ENCODE results near the gene LRRC45.

DNA sequence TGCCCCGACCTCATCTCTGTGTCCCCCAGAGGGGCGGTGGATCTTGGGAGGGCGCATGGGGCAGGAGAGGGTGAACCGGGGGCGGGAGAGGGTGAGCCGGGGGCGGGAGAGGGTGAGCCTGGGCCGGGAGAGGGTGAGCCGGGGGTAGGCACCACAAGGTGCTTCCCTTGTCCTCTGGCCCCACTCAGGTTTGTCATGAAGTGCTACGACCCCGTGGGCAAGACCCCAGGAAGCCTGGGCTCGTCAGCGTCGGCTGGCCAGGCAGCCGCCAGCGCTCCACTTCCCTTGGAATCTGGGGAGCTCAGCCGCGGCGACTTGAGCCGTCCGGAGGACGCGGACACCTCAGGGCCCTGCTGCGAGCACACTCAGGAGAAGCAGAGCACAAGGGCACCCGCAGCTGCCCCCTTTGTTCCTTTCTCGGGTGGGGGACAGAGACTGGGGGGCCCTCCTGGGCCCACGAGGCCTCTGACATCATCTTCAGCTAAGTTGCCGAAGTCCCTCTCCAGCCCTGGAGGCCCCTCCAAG, 26.8 kb upstream of the LRRC45 start:
- TF ChIP-seq, protein P1, sequence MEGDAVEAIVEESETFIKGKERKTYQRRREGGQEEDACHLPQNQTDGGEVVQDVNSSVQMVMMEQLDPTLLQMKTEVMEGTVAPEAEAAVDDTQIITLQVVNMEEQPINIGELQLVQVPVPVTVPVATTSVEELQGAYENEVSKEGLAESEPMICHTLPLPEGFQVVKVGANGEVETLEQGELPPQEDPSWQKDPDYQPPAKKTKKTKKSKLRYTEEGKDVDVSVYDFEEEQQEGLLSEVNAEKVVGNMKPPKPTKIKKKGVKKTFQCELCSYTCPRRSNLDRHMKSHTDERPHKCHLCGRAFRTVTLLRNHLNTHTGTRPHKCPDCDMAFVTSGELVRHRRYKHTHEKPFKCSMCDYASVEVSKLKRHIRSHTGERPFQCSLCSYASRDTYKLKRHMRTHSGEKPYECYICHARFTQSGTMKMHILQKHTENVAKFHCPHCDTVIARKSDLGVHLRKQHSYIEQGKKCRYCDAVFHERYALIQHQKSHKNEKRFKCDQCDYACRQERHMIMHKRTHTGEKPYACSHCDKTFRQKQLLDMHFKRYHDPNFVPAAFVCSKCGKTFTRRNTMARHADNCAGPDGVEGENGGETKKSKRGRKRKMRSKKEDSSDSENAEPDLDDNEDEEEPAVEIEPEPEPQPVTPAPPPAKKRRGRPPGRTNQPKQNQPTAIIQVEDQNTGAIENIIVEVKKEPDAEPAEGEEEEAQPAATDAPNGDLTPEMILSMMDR (conservative IDR thresholded peaks at IDR 0.05; ENCODE audit: low read depth, low read length), result no peak
- TF ChIP-seq, protein P2, sequence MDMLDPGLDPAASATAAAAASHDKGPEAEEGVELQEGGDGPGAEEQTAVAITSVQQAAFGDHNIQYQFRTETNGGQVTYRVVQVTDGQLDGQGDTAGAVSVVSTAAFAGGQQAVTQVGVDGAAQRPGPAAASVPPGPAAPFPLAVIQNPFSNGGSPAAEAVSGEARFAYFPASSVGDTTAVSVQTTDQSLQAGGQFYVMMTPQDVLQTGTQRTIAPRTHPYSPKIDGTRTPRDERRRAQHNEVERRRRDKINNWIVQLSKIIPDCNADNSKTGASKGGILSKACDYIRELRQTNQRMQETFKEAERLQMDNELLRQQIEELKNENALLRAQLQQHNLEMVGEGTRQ (IDR thresholded peaks at IDR 0.05; ENCODE audit: low read depth, low read length), result no peak
- no peak for TF ChIP-seq RAD21 (IDR thresholded peaks at IDR 0.05; ENCODE audit: low read length)
- no peak for TF ChIP-seq POLR2A (IDR thresholded peaks at IDR 0.05; ENCODE audit: low read depth, low read length)
- no peak for TF ChIP-seq CEBPB (IDR thresholded peaks at IDR 0.05; ENCODE audit: low read depth, low read length)
- no peak for TF ChIP-seq FOS (IDR thresholded peaks at IDR 0.05; ENCODE audit: low read depth, low read length)
- no peak for TF ChIP-seq SMC3 (IDR thresholded peaks at IDR 0.05; ENCODE audit: low read depth, low read length)
- TF ChIP-seq, protein P3, sequence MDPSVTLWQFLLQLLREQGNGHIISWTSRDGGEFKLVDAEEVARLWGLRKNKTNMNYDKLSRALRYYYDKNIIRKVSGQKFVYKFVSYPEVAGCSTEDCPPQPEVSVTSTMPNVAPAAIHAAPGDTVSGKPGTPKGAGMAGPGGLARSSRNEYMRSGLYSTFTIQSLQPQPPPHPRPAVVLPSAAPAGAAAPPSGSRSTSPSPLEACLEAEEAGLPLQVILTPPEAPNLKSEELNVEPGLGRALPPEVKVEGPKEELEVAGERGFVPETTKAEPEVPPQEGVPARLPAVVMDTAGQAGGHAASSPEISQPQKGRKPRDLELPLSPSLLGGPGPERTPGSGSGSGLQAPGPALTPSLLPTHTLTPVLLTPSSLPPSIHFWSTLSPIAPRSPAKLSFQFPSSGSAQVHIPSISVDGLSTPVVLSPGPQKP (IDR thresholded peaks at IDR 0.05; ENCODE audit: borderline replicate concordance, low read depth, low read length), result no peak

All from IMR-90 (cell line).